ENCODE measurements around the gene GNB5.
"Not testable (repeated sequence)": the region's sequence is repeated elsewhere in the genome, so short reads cannot be mapped to it uniquely, and the experiment has no call there.

Gene GNB5

DNA sequence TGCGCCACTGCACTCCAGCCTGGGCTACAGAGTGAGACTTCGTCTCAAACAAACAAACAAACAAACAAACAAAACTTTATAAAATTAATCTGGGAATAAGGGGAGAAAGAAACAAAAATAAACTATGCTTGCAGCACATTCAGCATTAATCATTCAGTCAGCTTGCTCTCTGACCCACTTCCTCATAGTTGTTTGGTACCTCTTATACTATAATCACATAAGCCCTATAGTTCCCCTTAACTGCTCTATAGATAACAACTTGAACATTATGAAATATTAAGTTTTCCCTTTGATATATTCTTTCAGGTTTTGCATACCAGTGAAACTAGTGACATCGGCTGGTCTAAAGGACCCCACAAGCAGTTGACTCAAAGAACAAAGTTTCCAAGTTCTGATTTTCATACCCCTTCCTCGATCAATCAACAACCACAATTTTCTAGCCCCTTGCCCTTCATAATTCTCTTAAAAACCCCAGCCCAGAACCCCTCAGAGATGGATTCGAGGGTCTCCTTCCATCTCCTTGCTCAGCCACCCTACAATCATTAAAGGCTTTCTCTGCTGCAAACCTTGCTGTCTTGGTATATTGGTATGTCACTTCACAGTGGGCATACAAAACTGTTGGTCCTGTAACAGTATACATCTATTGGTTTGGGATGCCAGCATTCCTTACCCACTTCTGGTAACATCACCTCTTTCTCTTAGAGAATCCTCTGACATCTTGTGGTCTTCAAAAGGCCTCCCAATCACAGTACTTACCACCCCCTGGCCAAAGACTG lies 105.0 kb downstream of the GNB5 start:
- no peak for DNase-seq

DNA sequence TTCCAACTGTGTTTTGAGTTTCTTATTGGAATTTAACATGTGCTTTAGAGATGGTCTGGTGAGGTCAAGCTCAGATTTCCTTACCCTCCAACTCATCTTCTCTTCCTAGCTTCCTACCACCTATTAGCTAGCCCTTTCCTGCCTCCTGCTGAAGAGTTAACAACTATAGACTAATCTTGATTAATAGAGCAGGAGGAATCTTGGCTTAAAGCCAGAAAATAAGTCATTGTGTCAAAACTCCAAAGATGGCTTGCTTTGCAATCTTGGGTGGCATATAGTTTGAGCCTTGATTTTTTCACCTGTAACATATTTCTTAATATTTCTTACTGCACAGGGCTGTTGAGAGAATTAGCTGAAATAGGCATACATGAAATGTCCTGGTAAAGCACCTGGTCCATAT lies 105.9 kb downstream of the GNB5 start:
- no peak for DNase-seq

DNA sequence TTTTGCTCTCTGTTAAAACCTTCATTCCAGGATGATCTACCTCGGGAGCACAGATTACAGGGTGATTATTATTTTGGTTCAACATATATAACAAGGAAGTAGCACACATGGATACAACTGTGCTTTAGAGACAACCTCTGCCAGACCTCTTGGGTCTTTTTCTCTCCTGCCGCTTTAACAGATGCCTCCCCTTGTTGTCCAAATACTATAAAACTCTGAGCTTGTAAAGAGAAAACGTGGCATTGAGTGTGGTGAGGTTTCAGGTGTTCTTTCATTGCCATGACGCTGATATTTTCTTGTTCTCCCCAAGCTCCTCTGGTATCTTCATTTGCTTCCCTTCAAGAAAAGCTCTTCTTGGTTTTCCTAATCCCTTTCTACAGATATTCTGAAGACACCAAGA lies 107.6 kb downstream of the GNB5 start:
- no peak for DNase-seq

DNA sequence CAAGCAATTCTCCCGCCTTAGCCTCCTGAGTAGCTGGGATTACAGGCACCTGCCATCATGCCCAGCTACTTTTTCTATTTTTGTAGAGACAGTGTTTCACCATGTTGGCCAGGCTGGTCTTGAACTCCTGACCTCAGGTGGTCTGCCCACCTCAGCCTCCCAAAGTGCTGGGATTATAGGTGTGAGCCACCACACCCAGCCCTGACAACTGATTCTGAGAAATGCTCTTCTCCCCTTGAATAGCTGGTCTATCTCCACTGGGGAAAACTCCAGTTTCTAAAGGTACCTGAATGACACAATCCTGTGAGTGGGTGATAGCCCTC lies 108.2 kb downstream of the GNB5 start:
- not testable (repeated sequence) for DNase-seq

DNA sequence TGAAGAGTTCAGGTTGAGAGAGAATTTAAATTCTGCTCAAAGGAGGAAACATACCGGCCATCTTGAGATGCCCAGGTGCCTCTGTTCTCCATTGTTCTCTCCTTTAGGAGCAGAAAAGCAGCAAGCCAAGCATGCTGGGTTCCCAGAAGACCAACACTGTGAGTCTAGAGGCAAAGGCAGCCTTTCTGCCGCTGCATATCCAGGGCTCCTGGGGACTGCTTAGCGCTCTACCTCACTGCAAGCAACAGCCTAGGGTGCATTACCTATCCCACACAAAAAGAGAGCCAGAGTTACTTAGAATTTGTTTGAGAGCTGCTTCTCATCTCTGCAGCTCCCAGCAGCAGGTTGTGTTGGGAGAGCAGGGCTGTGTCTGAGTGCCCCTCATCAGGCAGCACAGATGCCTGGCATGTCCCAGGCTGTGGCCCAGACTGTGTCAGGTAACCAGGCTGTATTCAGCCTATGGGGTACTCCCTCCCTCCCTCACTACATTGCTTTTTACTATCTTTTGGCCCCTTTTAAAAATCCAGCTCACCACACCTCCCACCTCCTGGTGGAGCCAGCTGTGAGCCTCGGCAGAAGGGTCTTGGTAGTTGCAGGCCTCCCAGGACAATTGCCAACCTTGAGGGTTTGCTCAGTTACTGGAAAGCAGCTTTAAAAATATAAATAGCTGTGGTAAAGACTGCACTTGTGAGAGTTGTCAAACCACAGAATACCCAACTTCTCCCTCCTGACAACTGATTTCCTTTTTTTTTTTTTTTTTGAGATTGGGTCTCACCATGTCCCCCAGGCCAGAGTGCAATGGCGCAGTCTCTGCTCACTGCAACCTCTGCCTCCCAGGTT lies 108.8 kb downstream of the GNB5 start:
- DNase-seq: no peak

DNA sequence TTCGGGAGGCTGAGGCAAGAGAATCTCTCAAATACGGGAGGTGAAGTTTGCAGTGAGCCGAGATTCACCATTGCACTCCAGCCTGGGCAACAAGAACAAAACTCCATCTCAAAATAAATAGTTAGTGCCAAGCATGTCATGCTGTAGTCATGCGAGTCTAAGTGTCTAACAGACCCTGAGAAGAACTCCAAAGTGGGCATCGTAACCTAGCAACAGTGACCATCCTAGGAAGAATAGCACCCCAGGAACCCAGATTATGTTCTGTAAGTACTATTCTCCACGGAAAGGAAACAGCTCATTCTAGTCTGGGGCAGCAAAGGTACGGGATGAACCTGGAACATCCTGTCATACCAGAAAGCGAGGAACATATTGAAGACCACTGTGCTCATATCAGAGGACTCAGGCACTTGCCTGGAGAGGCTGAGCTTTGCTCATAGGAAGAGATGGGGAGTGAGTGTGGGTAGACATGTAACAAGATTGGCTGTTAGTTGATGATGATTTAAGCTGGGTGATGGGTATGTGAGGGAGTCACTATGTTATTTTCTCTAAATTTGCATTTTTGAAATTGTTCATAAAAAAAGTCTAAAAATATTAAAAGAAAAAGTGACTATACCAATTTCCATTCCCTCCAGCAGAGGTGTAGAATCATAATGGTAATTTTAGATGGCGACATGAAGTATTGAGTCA lies 110.3 kb downstream of the GNB5 start:
- DNase-seq: no peak

DNA sequence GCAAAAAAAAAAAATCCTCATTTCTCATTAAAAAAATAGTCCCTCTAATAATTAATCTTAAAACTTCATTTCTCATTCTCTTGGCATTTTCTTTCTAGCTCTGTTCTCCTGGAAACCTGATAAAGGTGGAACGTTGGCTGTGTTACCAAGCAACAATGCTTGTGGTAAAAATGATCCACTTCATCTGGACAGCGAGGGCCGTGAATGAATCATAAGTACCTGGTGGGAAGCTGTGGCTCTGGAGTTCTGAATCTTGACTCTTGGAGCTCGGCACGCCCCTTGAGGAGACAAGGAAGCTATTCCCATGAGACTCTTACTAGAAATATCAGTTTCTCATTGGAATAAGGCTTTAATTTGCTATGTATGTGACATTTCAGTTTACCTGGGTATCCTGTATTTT lies 111.2 kb downstream of the GNB5 start:
- DNase-seq: peak; percentile 99

DNA sequence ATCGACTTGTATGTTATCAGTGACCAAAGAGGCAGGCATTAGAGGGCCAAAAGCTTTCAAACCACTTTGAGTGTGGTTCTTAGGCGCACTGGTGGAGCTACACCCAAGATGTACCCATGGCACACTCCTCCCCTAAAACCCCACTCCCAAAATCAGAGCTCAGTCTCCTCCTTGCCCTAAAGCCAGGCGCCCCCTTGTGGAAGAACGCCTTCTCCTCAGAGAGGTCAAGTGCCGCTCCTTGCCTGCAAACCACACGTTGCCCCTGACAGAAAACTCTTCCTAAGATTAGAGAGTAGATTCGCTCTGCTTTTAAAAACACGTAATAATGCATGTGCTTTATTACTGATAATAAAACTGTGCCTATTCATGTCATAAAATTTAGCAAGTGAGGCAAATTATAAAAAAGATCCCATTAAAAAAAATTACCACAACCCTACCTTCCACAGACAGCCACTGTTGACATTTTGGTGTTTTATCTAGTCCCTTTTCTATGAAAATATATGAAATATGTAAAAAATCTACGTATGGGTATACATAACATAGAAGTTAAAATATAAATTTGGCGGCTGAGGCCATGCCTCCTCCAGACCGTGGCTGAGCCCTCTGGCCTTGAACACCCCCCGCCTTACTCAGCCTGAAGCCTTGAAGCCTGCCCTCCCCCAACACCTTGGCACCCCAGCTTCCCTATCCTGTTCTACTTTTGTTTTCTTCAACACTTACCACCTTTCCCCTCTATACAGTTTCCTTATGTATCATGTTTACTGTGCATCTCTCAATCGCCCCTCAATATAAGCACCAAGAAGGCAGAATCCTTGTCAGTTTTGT lies 112.1 kb downstream of the GNB5 start:
- peak; percentile 62 for DNase-seq

DNA sequence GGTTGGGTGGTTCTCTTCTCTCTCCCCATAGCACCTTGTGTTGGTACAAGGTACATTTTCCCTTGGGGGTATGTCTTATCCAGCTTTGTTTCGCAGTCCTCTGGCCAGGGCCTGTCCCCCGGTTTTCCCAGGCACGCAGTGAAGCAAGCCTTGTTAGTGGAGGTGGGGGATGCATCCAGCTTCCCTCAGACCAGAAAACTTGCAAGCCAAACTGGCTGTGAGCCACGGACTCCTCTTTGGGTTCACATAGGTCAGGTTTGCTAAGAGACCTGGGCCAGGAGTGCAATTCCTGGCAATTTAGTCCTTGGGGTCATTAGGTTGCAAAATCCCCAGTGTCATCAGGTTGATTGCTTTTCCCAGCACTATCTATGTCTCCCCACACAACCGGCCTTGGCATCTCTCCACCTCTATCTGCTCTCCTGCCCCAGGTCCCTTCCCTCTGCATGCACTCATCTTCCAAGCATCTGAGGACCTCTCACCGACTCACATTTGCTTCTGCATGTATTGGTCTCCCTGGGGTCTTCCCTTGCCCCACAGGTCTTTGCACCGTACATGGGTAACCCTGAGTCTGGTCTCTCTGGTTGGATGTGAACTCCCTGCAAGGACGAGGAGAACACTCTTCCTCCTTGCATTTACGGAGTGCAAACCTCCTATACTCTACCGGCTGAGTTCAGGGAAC lies 112.9 kb downstream of the GNB5 start:
- peak; percentile 70 for DNase-seq

DNA sequence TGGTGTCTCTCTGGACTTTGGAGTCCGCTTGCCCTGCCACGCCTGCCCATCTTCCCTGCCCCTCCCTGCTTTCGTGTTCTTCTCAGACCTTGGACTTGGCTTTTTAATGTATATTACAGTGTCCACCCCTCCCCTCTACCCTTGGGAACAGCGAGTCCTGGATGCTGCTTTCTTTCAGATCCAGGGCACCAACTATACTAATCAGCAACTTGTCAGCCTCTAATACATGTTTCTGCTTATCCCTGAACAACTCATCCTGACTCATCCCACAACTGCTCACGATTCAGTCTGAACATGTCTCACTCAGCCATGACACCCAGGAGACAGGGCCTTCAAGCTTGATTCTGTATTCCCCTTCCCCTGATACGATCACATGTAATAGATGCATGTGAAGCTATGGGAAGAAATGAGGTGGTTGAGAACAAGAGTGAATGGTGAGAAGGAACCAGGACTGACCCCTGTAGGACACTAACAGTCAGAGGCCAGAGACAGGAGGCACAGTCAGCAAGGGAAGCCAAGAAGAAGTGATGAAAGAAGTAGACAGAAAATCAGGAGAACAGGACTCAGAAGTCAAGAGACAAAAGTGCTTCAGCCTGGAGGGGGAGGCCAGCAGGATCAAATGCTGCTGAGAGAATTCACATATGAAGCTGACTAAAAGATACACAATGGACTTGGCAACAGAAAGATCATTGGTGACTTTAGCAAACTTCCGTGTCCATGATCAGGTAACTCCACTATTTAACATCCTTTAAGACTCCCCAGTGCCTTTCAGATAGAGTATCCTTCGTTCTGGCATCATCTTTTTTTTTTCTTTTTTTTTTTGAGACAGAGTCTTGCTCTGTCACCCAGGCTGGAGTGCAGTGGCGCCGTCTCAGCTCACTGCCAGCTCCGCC lies 114.1 kb downstream of the GNB5 start:
- peak; percentile 89 for DNase-seq

DNA sequence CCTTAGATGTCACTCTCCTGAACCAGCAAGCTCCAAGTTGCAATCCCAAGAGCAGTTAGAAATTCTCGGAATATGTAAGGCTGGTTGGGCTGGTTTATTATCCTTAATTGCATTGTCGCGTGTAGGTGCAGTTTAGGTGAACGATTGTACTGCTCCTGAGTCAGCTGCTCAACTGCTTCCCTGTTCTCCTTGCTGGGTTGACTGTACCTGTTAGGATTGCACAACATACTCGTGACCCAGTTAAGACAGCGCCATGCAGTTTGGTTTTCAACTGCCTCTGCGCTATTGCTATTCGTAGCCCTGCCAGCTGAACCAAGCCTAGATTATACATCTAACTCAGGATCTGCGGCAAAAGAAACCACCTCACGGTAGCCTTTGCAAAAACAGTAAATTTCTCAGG lies 119.6 kb downstream of the GNB5 start:
- DNase-seq: no peak

DNA sequence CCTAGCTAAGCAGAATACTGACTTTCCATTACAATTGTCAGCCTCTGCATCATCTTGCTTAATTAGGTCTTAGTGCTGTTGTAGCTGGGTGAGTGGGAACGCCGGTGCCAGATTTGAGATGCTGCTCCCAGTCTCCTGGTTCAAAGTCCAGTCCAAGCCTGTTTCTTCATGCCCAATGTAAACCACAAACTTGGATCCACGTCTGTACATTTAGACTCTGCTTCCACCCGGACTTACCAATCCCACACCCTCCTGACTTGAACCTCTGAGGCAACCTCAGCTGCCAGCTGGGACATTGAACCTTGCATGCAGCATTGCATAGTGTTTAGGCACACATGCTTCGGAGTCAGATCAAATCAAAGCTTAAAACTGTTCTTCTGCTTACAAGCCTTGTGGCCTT lies 121.6 kb downstream of the GNB5 start:
- no peak for DNase-seq

DNA sequence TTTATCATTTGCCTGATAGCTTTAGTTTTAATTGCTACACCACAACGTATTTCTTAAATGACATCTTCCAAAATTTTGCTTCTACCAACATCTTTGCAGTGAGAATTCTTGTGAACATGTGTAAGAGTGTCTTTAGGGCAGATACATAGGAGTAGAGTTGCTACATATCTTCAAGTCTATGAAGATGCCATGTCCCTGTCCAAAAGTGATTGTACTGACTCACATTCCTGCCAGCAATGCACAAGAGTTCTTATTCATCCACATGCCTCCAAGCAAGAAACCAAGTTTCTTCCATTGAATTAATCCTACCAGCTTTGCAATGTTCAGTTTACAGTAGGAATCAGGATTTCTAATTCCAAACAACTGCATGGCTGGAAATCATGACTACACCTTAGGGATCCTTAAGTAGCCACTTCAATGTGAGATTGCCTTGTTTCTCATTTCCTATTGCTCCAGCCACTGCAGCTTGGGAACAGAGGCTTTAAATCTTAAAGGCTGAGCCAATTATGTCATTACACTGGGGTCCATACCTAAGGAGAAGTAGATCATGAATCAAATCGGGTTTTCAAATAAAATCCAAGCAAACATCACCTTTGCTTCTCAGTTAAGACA lies 123.1 kb downstream of the GNB5 start:
- DNase-seq: no peak

DNA sequence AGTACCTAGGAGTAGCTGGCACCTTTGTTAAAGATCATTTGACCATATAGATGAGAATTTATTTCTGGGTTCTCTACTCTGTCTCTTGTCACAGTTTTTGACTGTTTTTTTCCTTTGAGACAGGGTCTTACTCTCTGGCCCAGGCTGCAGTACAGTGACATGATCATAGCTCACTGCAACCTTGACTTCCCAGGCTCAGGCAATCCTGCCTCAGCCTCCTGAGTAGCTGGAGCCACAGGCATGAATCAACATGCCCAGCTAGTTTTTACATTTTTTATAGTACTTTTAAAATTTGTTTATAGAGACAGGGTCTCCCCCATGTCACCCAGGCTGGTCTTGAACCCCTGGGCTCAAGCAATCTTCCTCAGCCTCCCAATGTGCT lies 123.7 kb downstream of the GNB5 start:
- no peak for DNase-seq

DNA sequence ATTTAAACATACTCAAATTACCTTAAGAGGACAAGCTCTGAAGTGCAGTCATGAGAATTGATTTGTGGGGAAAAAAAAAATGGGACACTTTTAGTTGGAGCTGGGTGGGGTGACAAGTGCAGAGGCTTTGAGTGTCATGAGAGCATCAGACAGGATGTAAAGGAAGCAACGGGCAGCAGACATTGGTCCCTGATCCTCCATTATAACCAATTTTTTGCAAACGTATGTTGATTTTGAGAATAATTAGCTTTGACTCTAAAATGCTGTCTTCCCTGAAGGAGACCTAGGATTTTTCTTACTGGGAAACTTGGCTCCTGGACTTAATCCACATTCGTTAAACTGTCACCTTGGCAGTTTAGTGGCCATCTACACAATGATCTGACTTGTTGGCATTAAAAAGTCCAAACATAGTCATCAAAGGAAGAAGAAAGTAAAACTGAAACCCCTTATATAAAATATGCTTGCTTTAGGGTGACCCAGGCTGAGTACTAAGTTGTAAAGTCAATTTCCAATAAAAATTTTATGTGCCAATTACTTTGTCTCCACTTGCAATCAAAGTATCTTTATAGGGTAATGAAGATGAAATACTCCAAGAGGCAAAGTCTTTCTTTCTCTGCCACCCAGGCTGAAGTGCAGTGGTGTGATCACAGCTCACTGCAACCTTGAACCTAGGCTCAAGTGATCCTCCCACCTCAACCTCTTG lies 124.2 kb downstream of the GNB5 start:
- DNase-seq: no peak
